ENCODE measurements around the gene ABT1.

Gene ABT1

DNA sequence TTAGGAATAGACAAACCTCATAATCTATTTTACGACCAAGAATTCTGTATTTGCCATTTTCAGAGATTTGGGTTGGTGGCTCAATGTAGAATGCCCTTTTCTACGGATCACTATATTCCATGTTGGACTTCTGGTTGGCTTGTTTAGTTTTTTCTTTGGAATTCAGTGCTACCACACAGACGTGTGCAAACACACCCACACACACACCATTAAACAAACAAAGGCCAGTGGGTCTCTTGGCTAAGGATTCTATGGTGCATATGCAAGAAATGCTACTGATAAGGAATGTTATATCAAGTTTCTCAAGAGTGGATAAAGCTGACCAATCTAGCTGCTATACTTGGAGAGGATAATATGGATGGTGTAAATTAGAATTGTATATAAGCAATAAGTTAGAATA lies 8.0 kb downstream of the ABT1 start:
- no peak for DNase-seq (ENCODE audit: low spot score)

DNA sequence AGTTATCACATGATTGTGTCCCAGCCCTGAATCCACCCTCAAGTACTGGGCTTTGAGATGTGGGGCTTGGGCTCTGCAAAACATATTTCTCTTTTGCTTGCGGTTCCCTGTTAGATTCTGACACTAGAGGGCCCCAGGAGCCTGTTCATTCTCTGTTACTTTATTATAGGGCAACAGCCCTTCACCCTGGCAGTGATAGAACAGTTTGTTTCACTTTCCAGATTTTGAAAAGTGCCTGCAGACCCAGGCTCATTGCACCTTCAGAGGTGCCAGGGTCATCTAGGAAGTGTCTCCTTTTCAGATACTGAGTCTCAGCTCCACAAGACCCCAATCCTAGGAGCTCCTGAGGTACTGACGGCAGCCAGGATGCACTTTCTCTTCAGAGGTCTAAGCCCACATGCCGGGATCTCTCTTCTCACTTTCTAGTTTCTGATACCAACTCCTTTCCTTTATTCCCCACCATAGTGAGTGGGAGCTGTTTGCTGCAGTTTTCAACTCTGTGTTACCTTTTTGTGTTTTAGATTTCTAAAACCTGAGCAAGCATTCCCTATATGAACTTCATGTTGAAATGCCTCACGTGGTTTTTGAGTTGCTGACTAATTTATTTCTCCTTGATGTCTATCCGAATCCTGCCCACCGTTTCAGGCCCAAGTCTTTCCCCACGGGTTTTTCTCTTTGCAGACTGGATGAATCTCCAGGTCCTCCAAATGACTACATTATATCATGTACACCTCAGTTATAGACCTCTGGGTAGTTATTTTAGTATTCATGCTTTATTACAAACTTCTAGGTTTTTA lies 10.9 kb downstream of the ABT1 start:
- peak; percentile 55 for DNase-seq (ENCODE audit: low spot score)

DNA sequence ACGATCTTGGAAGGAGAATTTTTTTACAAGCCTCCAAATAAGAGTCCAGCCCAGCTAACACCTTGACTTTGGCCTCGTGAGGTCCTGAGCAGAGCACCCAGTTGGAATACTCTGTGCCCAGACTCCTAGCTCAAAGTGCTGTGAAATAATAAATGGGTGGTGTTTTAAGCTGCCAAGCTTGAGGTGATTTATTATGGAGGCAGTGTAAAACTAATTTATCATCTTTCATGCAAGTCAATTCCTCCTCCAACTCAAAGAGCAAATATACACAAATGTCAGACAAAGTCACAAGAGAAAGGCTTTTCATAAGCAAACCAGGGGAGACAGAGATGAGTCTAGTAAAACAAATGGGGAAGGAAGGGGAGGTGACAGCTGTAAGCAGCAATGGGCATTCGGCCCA lies 12.7 kb downstream of the ABT1 start:
- DNase-seq (ENCODE audit: low spot score): no peak

DNA sequence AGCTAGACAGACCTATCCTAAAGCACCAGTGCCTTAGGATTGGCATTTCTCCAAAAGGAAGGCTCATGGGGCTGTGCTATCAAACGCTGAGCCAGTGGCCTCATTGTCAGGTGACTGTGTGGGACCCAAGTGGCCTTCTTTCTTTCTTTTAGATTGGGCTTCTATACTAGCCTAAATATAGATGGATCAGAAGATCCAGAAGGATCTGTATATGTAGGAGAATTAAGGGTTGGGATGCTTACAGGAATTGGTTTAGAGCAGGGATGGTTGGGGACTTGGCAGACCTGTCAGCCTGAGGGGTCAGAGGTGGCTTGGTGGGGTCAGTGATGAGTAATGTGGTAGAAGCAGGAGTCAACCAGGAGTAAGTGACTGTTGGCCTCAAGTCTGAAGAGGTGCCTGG lies 14.8 kb downstream of the ABT1 start:
- DNase-seq (ENCODE audit: low spot score): no peak

DNA sequence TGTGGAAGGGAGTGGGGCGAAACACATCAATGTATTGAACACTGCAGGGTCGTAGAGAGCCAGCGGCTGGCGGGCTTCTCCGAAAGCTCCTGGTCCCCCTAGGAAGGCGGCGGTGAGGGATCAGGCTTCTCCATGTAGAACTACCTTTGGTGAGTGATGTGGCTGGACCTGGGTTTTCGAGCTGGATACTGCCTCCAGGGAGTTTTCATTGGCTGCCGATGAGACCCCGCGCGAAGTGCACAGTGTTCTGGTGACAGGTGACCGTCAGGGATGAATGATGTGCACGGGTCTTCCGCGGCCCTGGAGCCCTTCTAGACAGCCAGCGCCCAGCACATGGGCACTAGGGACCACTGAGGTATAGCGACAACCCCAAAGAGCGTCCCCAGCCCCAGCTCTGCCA lies 16.4 kb downstream of the ABT1 start:
- DNase-seq (ENCODE audit: low spot score): no peak

DNA sequence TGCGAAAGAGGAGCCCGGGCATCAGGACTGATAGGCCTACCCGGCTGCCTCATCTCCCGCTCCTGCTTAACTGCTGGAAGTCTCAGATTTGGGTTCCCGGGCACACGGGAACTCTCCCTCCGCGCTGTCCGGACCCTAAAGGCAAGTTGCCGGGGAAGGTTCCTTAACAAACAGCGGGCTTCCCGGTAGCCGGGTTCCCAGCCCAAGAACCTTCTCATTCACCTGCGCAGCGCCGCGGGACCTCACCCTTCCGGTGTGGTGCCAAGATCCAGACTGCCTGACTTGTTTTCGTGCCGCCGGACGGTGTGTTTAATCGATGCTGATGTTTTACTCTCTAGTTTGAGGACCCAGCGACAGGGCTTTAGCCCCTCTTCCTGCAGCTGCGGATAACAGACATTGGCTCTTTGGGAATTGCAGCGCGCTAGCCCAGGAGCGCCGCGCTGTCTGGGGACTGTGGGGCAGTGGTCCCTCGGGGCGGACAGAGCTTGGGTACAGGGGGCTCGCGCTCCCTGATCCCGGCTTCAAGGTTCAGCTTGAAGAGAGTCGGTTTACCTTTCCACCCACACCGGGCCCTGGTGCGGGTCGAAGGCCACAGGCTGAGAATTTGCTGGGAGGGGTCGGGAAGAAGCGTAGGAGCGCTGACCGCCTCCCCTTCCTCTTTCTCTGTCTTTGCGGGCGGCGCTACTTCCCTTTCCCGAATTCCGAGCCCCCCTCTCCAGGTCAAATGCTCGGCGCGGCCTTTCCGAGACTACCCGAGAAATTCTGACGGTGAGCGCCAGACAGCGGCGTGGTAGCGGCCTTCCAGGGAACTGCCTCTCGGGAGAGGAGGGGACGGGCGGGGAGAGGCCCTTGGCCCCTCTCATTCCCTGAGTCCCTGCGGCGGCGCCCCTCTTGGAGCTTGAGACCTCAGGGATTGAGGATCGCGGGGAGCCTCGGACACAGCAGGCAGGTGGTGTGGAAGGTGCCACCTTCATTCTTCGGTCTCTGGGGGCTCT lies 17.2 kb downstream of the ABT1 start:
- peak; percentile 60 for DNase-seq (ENCODE audit: low spot score)

DNA sequence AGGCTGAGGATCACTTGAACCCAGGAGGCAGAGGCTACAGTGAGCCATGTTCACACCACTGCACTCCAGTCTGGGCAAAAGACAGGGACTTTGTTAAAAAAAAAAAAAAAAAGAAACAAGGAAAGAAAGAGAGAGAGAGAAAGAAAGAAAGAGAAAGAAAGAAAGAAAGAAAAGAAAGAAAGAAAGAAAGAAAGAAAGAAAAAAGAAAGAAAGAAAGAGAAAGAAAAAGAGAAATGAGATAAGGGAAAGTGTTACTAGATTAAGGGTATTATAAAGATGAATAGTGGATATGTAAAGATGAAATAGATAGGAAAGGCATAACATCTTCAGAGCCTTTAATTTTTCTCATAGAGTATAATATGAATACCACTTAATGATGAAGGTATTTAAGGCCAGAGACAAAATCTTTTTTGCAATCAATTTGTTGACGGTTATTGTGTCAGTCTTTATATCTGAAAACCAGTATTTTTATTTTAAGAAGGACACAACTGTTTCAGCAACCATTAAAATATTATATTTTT lies 26.6 kb downstream of the ABT1 start:
- DNase-seq (ENCODE audit: low spot score): no peak

DNA sequence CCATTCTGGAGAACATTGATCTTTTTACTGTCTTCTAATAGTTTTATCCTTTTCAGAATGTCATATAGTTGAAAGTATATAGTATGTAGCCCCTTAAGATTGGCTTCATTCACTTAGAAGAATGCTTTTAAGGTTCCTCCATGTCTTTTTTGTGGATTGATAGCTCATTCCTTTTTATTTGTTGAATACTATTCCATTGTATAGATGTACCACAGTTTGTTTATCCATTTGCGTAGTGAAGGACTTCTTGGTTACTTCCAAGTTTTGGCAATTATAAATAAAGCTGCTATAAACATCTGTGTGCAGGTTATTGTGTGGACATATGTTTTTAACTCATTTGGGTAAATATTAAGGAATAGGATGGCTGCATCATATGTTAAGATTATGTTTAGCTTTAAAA lies 27.8 kb downstream of the ABT1 start:
- DNase-seq (ENCODE audit: low spot score): no peak

DNA sequence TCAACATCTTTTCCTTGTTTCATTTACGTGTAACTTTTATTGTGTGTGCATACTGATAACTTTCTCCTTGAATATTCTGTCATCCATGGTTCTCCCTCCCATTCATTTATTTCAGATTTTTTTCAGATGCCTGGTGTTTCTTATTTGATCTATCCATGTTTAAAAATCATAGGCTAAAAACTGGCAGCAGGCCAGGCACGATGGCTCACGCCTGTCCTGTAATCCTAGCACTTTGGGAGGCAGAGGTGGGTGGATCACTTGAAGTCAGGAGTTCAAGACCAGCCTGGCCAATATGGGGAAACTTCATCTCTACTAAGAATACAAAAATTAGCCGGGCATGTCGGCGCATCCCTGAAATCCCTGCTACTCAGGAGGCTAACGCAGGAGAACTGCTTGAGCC lies 31.1 kb downstream of the ABT1 start:
- no peak for DNase-seq (ENCODE audit: low spot score)

DNA sequence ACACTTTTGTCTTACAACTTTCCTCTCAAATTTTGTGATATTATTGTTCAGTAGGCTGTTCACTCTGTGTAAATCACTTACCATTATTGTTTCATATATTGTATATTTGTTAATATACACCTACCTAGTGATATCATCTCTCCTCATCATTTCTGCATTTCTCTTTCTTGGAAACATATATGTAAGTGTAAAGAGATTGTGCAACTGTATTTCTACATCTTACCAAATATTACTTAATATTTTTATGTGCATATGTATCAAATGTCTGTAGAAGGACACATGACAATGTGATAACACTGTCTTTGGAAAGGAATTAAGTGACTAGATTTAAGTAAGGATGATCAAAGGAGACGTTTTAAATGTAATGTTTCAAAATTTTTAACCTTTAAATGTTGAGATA lies 32.6 kb downstream of the ABT1 start:
- DNase-seq (ENCODE audit: low spot score): no peak

DNA sequence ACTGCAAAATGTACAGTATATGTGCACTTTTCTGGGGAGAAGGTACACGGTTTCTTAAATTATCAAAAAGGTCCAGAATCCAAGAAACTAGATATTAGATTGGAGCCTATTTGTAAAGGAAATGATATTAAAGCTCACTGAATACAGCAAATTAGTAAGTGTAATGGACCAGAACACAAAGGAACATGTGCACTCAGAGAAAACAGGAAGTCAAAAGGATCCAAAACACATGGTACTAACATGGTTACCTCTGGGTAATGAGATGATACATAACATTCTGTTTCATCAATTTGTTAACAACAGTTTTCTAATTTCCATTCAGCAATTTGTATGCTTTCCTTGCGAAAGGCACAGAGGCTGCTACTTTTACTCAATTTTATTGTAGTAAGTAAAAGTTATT lies 44.1 kb downstream of the ABT1 start:
- no peak for DNase-seq (ENCODE audit: low spot score)

DNA sequence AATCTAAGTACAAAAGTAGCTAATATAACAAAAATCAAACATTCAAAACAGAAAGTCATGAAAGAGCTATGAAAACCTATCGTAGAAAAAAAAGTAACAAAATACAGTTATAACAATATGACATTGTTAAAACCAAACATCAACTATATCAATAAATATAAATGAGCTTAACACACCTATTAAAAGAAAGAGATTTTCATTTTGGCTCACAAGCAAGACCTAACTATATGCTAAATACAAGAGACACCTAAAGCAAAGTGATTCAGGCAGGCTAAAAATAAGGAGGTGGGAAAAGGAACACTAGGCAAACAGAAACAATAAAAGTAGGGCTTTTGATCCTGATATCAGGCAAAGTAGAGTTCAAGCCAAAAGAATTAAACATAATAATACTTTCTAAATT lies 49.3 kb downstream of the ABT1 start:
- DNase-seq (ENCODE audit: low spot score): no peak
